ENCODE results near the gene NFATC2.
"Not testable (repeated sequence)": the region's sequence is repeated elsewhere in the genome, so short reads cannot be mapped to it uniquely, and the experiment has no call there.

Gene NFATC2

GRCh38 chr20:51354191-51354768 lies 188.2 kb downstream of the NFATC2 start:
- DNase-seq (ENCODE audit: low spot score) = no peak

- no peak for DNase-seq (ENCODE audit: low spot score)
Measured at GRCh38 chr20:51353491-51353890, 189.0 kb downstream of the NFATC2 start.

- DNase-seq (ENCODE audit: low spot score) = no peak
Measured at GRCh38 chr20:51352791-51353190, 189.7 kb downstream of the NFATC2 start.

GRCh38 chr20:51350941-51351631 lies 191.4 kb downstream of the NFATC2 start:
- no peak for DNase-seq (ENCODE audit: low spot score)

- DNase-seq (ENCODE audit: low spot score) = no peak
Measured at GRCh38 chr20:51348876-51349275, 193.6 kb downstream of the NFATC2 start.

GRCh38 chr20:51347831-51348230 lies 194.7 kb downstream of the NFATC2 start:
- no peak for DNase-seq (ENCODE audit: low spot score)

- DNase-seq (ENCODE audit: low spot score) = no peak
Measured at GRCh38 chr20:51346686-51347485, 195.6 kb downstream of the NFATC2 start.

- no peak for DNase-seq (ENCODE audit: low spot score)
Measured at GRCh38 chr20:51345601-51346101, 196.9 kb downstream of the NFATC2 start.

GRCh38 chr20:51343802-51344201 lies 198.7 kb downstream of the NFATC2 start:
- DNase-seq (ENCODE audit: low spot score) = not testable (repeated sequence)

- no peak for DNase-seq (ENCODE audit: low spot score)
Measured at GRCh38 chr20:51342510-51343236, 199.8 kb downstream of the NFATC2 start.

GRCh38 chr20:51341581-51341980 lies 200.9 kb downstream of the NFATC2 start:
- DNase-seq (ENCODE audit: low spot score) = no peak

- DNase-seq (ENCODE audit: low spot score) = no peak
Measured at GRCh38 chr20:51340451-51340840, 202.1 kb downstream of the NFATC2 start.

- DNase-seq (ENCODE audit: low spot score) = no peak
Measured at GRCh38 chr20:51339721-51340450, 202.6 kb downstream of the NFATC2 start.

GRCh38 chr20:51338692-51339440 lies 203.7 kb downstream of the NFATC2 start:
- DNase-seq (ENCODE audit: low spot score) = no peak

GRCh38 chr20:51337126-51337805 lies 205.3 kb downstream of the NFATC2 start:
- DNase-seq (ENCODE audit: low spot score) = no peak

All from ecto neural progenitor cell (in vitro differentiated cells).